HG03196 (cell line): ENCODE results near the gene UXT.

Experiments used
- ATAC-seq: cut with Tn5 transposase; IDR thresholded peaks from one replicate; pipeline ENCODE4 v1.9.1; 2021; ENCODE audit not compliant: unreplicated experiment

Gene UXT

GRCh38 chrX:47649781-47650163 is 9.2 kb downstream of the UXT start:
- no peak for ATAC-seq

GRCh38 chrX:47649271-47649670 is 9.7 kb downstream of the UXT start:
- ATAC-seq: no peak

GRCh38 chrX:47648376-47648775 is 10.6 kb downstream of the UXT start:
- ATAC-seq: no peak

- no peak for ATAC-seq
Observed at GRCh38 chrX:47646636-47647035, 12.3 kb downstream of the UXT start.

GRCh38 chrX:47645530-47645929 is 13.4 kb downstream of the UXT start:
- ATAC-seq: no peak

GRCh38 chrX:47644557-47645091 is 14.4 kb downstream of the UXT start:
- ATAC-seq: no peak

GRCh38 chrX:47643926-47644325 is 15.1 kb downstream of the UXT start:
- no peak for ATAC-seq

- no peak for ATAC-seq
Observed at GRCh38 chrX:47638816-47639215, 20.2 kb downstream of the UXT start.

GRCh38 chrX:47637546-47638195 is 21.3 kb downstream of the UXT start:
- ATAC-seq: peak; percentile 70

GRCh38 chrX:47634871-47635575 is 24.0 kb downstream of the UXT start:
- no peak for ATAC-seq

- ATAC-seq: no peak
Observed at GRCh38 chrX:47633689-47634590, 25.0 kb downstream of the UXT start.

GRCh38 chrX:47632666-47633065 is 26.3 kb downstream of the UXT start:
- ATAC-seq: no peak

GRCh38 chrX:47631676-47632075 is 27.3 kb downstream of the UXT start:
- ATAC-seq: no peak

GRCh38 chrX:47629419-47630200 is 29.4 kb downstream of the UXT start, which contains the start of gene CFP:
CFP (minus strand) TSS chrX:47629930; CDS start chrX:47629844, 86 bp downstream.
- no peak for ATAC-seq

GRCh38 chrX:47628982-47629381 is 30.0 kb downstream of the UXT start:
- ATAC-seq: no peak

GRCh38 chrX:47625365-47625764 is 33.6 kb downstream of the UXT start:
- ATAC-seq: no peak

GRCh38 chrX:47623540-47624027 is 35.4 kb downstream of the UXT start:
- ATAC-seq: no peak

GRCh38 chrX:47621851-47622250 is 37.1 kb downstream of the UXT start:
- no peak for ATAC-seq

GRCh38 chrX:47620303-47620685 is 38.7 kb downstream of the UXT start:
- ATAC-seq: no peak

GRCh38 chrX:47619486-47620302 is 39.3 kb downstream of the UXT start, which contains the start of gene SYN1:
SYN1 (minus strand) TSS chrX:47619857; CDS start chrX:47619728, 129 bp downstream.
- peak; percentile 73 for ATAC-seq
